Smooth muscle cell of the brain vasculature (primary cell): Measurements from ENCODE around the gene PPP2R2D.
A peak's percentile ranks its signal among the peaks of the same experiment; 100 is the strongest.
"Not testable (repeated sequence)": the region's sequence is repeated elsewhere in the genome, so short reads cannot be mapped to it uniquely, and the experiment has no call there.

Source experiments
- DNase-seq: peaks from one replicate; pipeline ENCODE4 v3.0.0-alpha.2; 2012; ENCODE audit warnings: low read depth, low spot score

Gene PPP2R2D

GRCh38 chr10:131868436-131868835 lies 32.4 kb upstream of the PPP2R2D start:
- no peak for DNase-seq

GRCh38 chr10:131869344-131869743 lies 31.5 kb upstream of the PPP2R2D start:
- DNase-seq = no peak

- no peak for DNase-seq
Observed at GRCh38 chr10:131870411-131870810, 30.4 kb upstream of the PPP2R2D start.

- no peak for DNase-seq
Observed at GRCh38 chr10:131870831-131871672, 29.8 kb upstream of the PPP2R2D start.

GRCh38 chr10:131871673-131872005 lies 29.2 kb upstream of the PPP2R2D start:
- DNase-seq = no peak

- DNase-seq = no peak
Observed at GRCh38 chr10:131872011-131872826, 28.6 kb upstream of the PPP2R2D start.

- no peak for DNase-seq
Observed at GRCh38 chr10:131872827-131873375, 27.9 kb upstream of the PPP2R2D start.

- peak; percentile 35 for DNase-seq
Observed at GRCh38 chr10:131874991-131875451, 25.8 kb upstream of the PPP2R2D start.

GRCh38 chr10:131875501-131875900 lies 25.3 kb upstream of the PPP2R2D start:
- no peak for DNase-seq

GRCh38 chr10:131876017-131876416 lies 24.8 kb upstream of the PPP2R2D start:
- no peak for DNase-seq

GRCh38 chr10:131876508-131876907 lies 24.3 kb upstream of the PPP2R2D start:
- no peak for DNase-seq

GRCh38 chr10:131880016-131880590 lies 20.7 kb upstream of the PPP2R2D start:
- no peak for DNase-seq

- no peak for DNase-seq
Observed at GRCh38 chr10:131881104-131881880, 19.5 kb upstream of the PPP2R2D start.

- DNase-seq = no peak
Observed at GRCh38 chr10:131882151-131882550, 18.7 kb upstream of the PPP2R2D start.

GRCh38 chr10:131882590-131883451 lies 18.0 kb upstream of the PPP2R2D start:
- DNase-seq = no peak

- not testable (repeated sequence) for DNase-seq
Observed at GRCh38 chr10:131883621-131884393, 17.0 kb upstream of the PPP2R2D start.

- DNase-seq = no peak
Observed at GRCh38 chr10:131885391-131886165, 15.2 kb upstream of the PPP2R2D start.

GRCh38 chr10:131886237-131886636 lies 14.6 kb upstream of the PPP2R2D start:
- DNase-seq = no peak

GRCh38 chr10:131888186-131888604 lies 12.6 kb upstream of the PPP2R2D start:
- DNase-seq = no peak
